Stomach (tissue), 4 donors: ENCODE measurements around the gene PLEKHM1.
"Not testable (repeated sequence)": the region's sequence is repeated elsewhere in the genome, so short reads cannot be mapped to it uniquely, and the experiment has no call there.

Experiments
- EP300 ChIP-seq: sonication (generic); formaldehyde crosslinking; IDR thresholded peaks from one replicate; pipeline ENCODE4 v1.6.1; 2017; ENCODE audit warnings: antibody characterized with exemption
- POLR2A ChIP-seq, 4 donors: fragments of 450-650 bp; IDR thresholded peaks; one replicate each; pipeline ENCODE4 v1.6.1; 2016; ENCODE audit warnings: antibody characterized with exemption in 4 of 4, control low read depth in 2 of 4, mild to moderate bottlenecking in 1 of 4, moderate library complexity in 1 of 4
- TF ChIP-seq, protein P1 (sequence below), 7 experiments: fragments of 450-650 bp in 4 of 7; fragments of 200-600 bp in 3 of 7; sonication (generic) in 3 of 7; IDR thresholded peaks; one replicate each; pipeline ENCODE4 v1.5.1; 2016 to 2019; ENCODE audit warnings: antibody characterized with exemption in 7 of 7, control low read depth in 2 of 7, mild to moderate bottlenecking in 1 of 7

GRCh38 chr17:45482317-45482716 is 8.2 kb downstream of the PLEKHM1 start:
- TF ChIP-seq, protein P1, sequence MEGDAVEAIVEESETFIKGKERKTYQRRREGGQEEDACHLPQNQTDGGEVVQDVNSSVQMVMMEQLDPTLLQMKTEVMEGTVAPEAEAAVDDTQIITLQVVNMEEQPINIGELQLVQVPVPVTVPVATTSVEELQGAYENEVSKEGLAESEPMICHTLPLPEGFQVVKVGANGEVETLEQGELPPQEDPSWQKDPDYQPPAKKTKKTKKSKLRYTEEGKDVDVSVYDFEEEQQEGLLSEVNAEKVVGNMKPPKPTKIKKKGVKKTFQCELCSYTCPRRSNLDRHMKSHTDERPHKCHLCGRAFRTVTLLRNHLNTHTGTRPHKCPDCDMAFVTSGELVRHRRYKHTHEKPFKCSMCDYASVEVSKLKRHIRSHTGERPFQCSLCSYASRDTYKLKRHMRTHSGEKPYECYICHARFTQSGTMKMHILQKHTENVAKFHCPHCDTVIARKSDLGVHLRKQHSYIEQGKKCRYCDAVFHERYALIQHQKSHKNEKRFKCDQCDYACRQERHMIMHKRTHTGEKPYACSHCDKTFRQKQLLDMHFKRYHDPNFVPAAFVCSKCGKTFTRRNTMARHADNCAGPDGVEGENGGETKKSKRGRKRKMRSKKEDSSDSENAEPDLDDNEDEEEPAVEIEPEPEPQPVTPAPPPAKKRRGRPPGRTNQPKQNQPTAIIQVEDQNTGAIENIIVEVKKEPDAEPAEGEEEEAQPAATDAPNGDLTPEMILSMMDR (IDR thresholded peaks at IDR 0.05), result not testable (repeated sequence)
- not testable (repeated sequence) for TF ChIP-seq POLR2A (IDR thresholded peaks at IDR 0.05); EP300
